Loucy (cell line): ENCODE data around the gene SIPA1L3.

Experiments
- H2AFZ ChIP-seq: fragments of 200-600 bp; sonication (generic); 2 replicates; pipeline ENCODE4 v1.6.0; 2016; ENCODE audit warnings: antibody characterized with exemption, mild to moderate bottlenecking, low read length, moderate library complexity
- H3F3A ChIP-seq: fragments of 200-600 bp; 2 replicates; pipeline ENCODE4 v1.6.0; 2016; ENCODE audit warnings: antibody characterized with exemption, low read depth, mild to moderate bottlenecking
- H3K27me3 ChIP-seq: fragments of 200-600 bp; sonication (generic); 2 replicates; pipeline ENCODE4 v1.6.1; 2014; ENCODE audit warnings: low read length, mild to moderate bottlenecking; ENCODE audit not compliant: insufficient read depth, poor library complexity, severe bottlenecking
- H3K36me3 ChIP-seq: fragments of 200-600 bp; sonication (generic); 2 replicates; pipeline ENCODE4 v1.6.1; 2016; ENCODE audit warnings: low read length; ENCODE audit not compliant: insufficient read depth
- H3K4me1 ChIP-seq: fragments of 200-600 bp; sonication (generic); 2 replicates; pipeline ENCODE4 v1.5.1; 2014; ENCODE audit warnings: low read length, mild to moderate bottlenecking; ENCODE audit not compliant: insufficient read depth, poor library complexity, severe bottlenecking
- H3K4me2 ChIP-seq: fragments of 200-600 bp; sonication (generic); 2 replicates; pipeline ENCODE4 v1.6.0; 2014; ENCODE audit warnings: antibody characterized with exemption, low read length, low read depth, mild to moderate bottlenecking; ENCODE audit not compliant: poor library complexity, severe bottlenecking
- H3K4me3 ChIP-seq: fragments of 200-600 bp; sonication (generic); 2 replicates; pipeline ENCODE4 v1.5.1; 2014; ENCODE audit warnings: low read length, mild to moderate bottlenecking, mixed read lengths; ENCODE audit not compliant: poor library complexity, severe bottlenecking
- H3K79me2 ChIP-seq: fragments of 200-600 bp; sonication (generic); 2 replicates; pipeline ENCODE4 v1.6.1; 2014; ENCODE audit warnings: low read length; ENCODE audit not compliant: insufficient read depth
- H3K9ac ChIP-seq: fragments of 200-600 bp; sonication (generic); 2 replicates; pipeline ENCODE4 v1.6.0; 2014; ENCODE audit warnings: mild to moderate bottlenecking, low read depth, low read length, moderate library complexity; ENCODE audit not compliant: poor library complexity, severe bottlenecking
- H3K9me2 ChIP-seq: fragments of 200-600 bp; sonication (generic); replicated peaks from 2 replicates; pipeline ENCODE4 v1.6.1; 2016; ENCODE audit warnings: low read depth, low read length, mixed read lengths
- H3K9me3 ChIP-seq: fragments of 200-600 bp; sonication (generic); 2 replicates; pipeline ENCODE4 v1.6.1; 2014; ENCODE audit warnings: mild to moderate bottlenecking, antibody characterized with exemption, low read length, low read depth; ENCODE audit not compliant: insufficient read depth
- H4K20me1 ChIP-seq: fragments of 200-600 bp; sonication (generic); 2 replicates; pipeline ENCODE4 v1.6.0; 2014; ENCODE audit warnings: antibody characterized with exemption, low read length, mild to moderate bottlenecking; ENCODE audit not compliant: insufficient read depth, poor library complexity, severe bottlenecking
- CTCF ChIP-seq: fragments of 200-600 bp; sonication (generic); conservative IDR thresholded peaks from 2 replicates; pipeline ENCODE4 v1.5.1; 2014; ENCODE audit warnings: mild to moderate bottlenecking, antibody characterized with exemption, low read length
- EZH2phosphoT487 ChIP-seq: fragments of 200-600 bp; IDR thresholded peaks from 2 replicates; pipeline ENCODE4 v1.6.1; 2018; ENCODE audit warnings: antibody characterized with exemption, mild to moderate bottlenecking, moderate library complexity, borderline replicate concordance

SIPA1L3 gene

DNA sequence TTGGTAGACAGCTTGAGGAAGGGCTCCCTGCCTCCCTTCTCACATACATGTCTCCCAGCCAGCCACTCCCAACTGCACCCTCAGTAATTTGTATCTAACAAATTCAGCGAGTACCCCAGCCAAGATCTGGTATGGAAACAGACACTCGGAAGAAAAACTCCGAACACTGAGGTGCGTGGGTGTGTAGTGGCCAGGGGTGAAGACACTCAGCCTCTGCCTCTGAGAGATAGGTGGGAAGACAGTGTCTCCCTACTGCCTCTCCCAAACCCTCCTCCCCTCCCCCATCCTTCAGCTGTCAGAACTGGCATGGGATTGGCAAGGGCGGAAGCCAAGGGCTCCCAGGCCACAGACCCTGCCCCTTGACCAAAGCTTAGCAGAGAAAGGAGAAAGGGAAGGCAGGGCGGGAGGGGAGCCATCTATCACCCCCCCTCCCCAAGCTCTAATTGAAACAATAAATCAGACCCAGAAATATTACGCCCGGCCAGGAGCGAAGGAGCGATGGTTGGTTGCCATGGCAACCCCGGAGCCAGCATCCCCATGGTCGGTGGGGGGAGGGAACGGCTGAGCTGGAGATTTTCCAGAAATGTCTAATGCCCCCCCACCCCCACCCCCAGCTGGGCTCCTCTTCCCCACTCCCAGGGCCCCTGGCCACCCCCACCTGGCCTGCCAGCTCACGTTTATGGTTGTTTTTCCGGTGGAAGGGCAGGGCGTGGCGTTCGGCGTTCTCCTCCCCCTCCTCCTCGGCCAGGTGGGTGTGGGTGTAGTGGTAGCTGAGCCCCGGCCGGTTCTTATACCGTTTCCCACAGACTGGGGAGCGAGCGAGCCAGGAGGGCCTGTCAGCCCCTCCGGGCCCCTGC is 310.0 kb downstream of the SIPA1L3 start:
- H3K79me2 ChIP-seq = no peaks in the 10 kb centered on the region
- TF ChIP-seq EZH2phosphoT487 (no peak), CTCF (no peak)

DNA sequence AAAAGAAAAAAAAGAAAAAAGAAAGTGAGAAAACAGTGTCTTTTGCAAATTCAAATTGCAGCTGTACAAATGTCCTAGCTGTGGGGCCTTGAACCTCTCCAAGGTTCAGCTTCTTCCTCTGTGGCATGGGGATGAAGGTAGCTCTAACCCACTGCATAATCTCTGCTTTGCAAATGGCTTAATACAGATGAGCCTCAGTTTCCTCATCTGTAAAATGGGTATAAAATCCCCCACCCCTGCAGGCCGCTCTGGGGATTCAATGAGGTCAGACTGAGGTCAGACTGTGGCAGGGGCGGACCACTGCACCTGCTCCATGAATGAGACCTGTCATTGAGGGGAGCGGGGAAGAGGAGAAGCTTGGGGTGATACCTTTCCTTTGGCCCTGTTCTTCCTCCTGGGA is 311.2 kb downstream of the SIPA1L3 start:
- no peaks in the 10 kb centered on the region for H3K9me3 ChIP-seq
- no peak overlapping the region for H3K4me3 ChIP-seq
- H3K36me3 ChIP-seq = no peaks in the 10 kb centered on the region
- no peaks in the 10 kb centered on the region for H4K20me1 ChIP-seq
- H2AFZ ChIP-seq = no peak overlapping the region
- H3F3A ChIP-seq = no peaks in the 10 kb centered on the region
- no peak overlapping the region for H3K9ac ChIP-seq
- no peak overlapping the region for H3K4me2 ChIP-seq
- H3K4me1 ChIP-seq = peaks cover 11% of the 10 kb centered on the region
- no peaks in the 10 kb centered on the region for H3K9me2 ChIP-seq
- TF ChIP-seq EZH2phosphoT487 (no peak), CTCF (no peak)
- no peaks in the 10 kb centered on the region for H3K27me3 ChIP-seq
- H3K79me2 ChIP-seq = no peaks in the 10 kb centered on the region

More for the DNA sequence above, 310.0 kb downstream of the SIPA1L3 start:
- Histone ChIP-seq H3K4me1 (peaks cover 7% of the 10 kb centered on the region), H3K9me3 (no peaks in the 10 kb centered on the region), H4K20me1 (no peaks in the 10 kb centered on the region), H3K9ac (no peak overlapping the region), H2AFZ (no peak overlapping the region), H3K4me2 (no peak overlapping the region), H3K36me3 (no peaks in the 10 kb centered on the region), H3K4me3 (no peak overlapping the region), H3K27me3 (no peaks in the 10 kb centered on the region), H3F3A (no peaks in the 10 kb centered on the region), H3K9me2 (no peaks in the 10 kb centered on the region)

- H3K4me2 ChIP-seq = no peak overlapping the region
Observed at GRCh38 chr19:38219221-38219620, 312.2 kb downstream of the SIPA1L3 start.

More at GRCh38 chr19:38219221-38219620, 312.2 kb downstream of the SIPA1L3 start:
- no peaks in the 10 kb centered on the region for H3K36me3 ChIP-seq
- no peaks in the 10 kb centered on the region for H4K20me1 ChIP-seq
- H2AFZ ChIP-seq = no peak overlapping the region
- H3K4me3 ChIP-seq = no peak overlapping the region
- H3F3A ChIP-seq = no peaks in the 10 kb centered on the region
- peaks cover 12% of the 10 kb centered on the region for H3K4me1 ChIP-seq
- no peaks in the 10 kb centered on the region for H3K27me3 ChIP-seq
- no peak overlapping the region for H3K9ac ChIP-seq
- H3K9me2 ChIP-seq = no peaks in the 10 kb centered on the region
- H3K9me3 ChIP-seq = no peaks in the 10 kb centered on the region
- TF ChIP-seq EZH2phosphoT487 (no peak), CTCF (no peak)
- H3K79me2 ChIP-seq = no peaks in the 10 kb centered on the region
